DOHH2 (cell line): Measurements from ENCODE around the gene ARL14EP.

Experiments used
- EZH2phosphoT487 ChIP-seq: fragments of 200-600 bp; sonication (generic); IDR thresholded peaks from 2 replicates; pipeline ENCODE4 v1.6.1; 2017; ENCODE audit warnings: borderline replicate concordance, mild to moderate bottlenecking, antibody characterized with exemption, low read length, moderate library complexity, mixed read lengths
- TF ChIP-seq, protein P1 (sequence below): fragments of 200-600 bp; sonication (generic); IDR thresholded peaks from one replicate; pipeline ENCODE4 v1.5.1; 2014; ENCODE audit warnings: antibody characterized with exemption, mild to moderate bottlenecking, low read depth, low read length; ENCODE audit not compliant: poor library complexity, severe bottlenecking

DNA sequence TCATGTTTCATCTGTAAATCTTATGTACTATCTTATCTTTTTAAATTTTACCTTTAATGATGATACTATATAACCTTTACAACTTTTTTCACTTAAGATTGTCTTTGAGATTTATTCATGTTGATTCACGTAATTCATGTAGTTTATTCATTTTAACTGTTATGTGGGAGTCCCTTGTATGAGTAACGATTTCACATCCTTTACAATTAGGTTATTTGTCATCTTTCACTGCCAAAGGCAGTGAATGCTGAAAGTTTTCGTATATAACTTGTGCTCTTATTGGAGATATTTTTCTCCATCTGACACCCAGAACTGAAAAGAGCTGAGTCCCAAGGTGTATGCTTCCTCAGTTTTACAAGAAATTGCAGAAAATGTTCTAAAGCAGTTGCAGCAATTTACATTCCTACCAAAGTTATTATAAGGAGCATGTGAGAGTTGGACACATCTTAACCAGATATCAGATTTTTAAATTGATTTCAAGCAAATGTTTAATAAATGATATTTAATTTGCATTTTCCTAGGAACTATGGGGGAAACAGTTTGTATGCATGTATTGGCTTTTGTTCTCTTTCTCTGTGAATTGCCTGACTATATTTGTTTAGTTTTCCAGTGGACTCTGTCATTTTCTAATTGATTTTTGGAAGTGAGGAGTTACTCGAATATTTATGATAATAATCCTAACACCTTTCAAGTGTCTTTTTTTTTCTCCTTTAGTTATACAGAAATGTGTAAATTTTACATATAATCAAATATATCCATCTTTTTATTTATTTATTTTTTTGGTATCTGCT, 6.4 kb downstream of the ARL14EP start:
- TF ChIP-seq, protein P1, sequence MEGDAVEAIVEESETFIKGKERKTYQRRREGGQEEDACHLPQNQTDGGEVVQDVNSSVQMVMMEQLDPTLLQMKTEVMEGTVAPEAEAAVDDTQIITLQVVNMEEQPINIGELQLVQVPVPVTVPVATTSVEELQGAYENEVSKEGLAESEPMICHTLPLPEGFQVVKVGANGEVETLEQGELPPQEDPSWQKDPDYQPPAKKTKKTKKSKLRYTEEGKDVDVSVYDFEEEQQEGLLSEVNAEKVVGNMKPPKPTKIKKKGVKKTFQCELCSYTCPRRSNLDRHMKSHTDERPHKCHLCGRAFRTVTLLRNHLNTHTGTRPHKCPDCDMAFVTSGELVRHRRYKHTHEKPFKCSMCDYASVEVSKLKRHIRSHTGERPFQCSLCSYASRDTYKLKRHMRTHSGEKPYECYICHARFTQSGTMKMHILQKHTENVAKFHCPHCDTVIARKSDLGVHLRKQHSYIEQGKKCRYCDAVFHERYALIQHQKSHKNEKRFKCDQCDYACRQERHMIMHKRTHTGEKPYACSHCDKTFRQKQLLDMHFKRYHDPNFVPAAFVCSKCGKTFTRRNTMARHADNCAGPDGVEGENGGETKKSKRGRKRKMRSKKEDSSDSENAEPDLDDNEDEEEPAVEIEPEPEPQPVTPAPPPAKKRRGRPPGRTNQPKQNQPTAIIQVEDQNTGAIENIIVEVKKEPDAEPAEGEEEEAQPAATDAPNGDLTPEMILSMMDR = no peak
- no peak for TF ChIP-seq EZH2phosphoT487
